GM19324 (cell line): Measurements from ENCODE around the gene TMEM248.
"Not testable (repeated sequence)": the region's sequence is repeated elsewhere in the genome, so short reads cannot be mapped to it uniquely, and the experiment has no call there.

Source experiments
- ATAC-seq: cut with Tn5 transposase; IDR thresholded peaks from one replicate; pipeline ENCODE4 v1.9.1; 2021; ENCODE audit warnings: mild to moderate bottlenecking, moderate library complexity; ENCODE audit not compliant: unreplicated experiment, low FRiP score

The TMEM248 gene

GRCh38 chr7:66946545-66946944, 25.5 kb downstream of the TMEM248 start:
- no peak for ATAC-seq

- ATAC-seq, result no peak
These were observed 27.6 kb downstream of the TMEM248 start for GRCh38 chr7:66948480-66949109.

- no peak for ATAC-seq
These were observed 29.3 kb downstream of the TMEM248 start for GRCh38 chr7:66950311-66950710.

GRCh38 chr7:66950763-66951162, 29.7 kb downstream of the TMEM248 start:
- no peak for ATAC-seq

- no peak for ATAC-seq
These were observed 31.5 kb downstream of the TMEM248 start for GRCh38 chr7:66952343-66953043.

GRCh38 chr7:66953044-66953427, 32.0 kb downstream of the TMEM248 start:
- no peak for ATAC-seq

- ATAC-seq, result no peak
These were observed 36.7 kb downstream of the TMEM248 start for GRCh38 chr7:66957595-66958290.

GRCh38 chr7:66958538-66959350, 37.7 kb downstream of the TMEM248 start:
- ATAC-seq, result no peak

- no peak for ATAC-seq
These were observed 39.2 kb downstream of the TMEM248 start for GRCh38 chr7:66960192-66960591.

GRCh38 chr7:66961096-66961495, 40.1 kb downstream of the TMEM248 start:
- no peak for ATAC-seq

GRCh38 chr7:66964411-66964810, 43.4 kb downstream of the TMEM248 start:
- ATAC-seq, result no peak

- ATAC-seq, result no peak
These were observed 46.0 kb downstream of the TMEM248 start for GRCh38 chr7:66967029-66967428.

GRCh38 chr7:66969001-66969400, 48.0 kb downstream of the TMEM248 start:
- not testable (repeated sequence) for ATAC-seq

- ATAC-seq, result no peak
These were observed 49.3 kb downstream of the TMEM248 start for GRCh38 chr7:66970310-66970709.

- no peak for ATAC-seq
These were observed 54.1 kb downstream of the TMEM248 start for GRCh38 chr7:66974986-66975590.

GRCh38 chr7:66978312-66978711, 57.3 kb downstream of the TMEM248 start:
- not testable (repeated sequence) for ATAC-seq

- ATAC-seq, result not testable (repeated sequence)
These were observed 58.0 kb downstream of the TMEM248 start for GRCh38 chr7:66979013-66979412.

- ATAC-seq, result not testable (repeated sequence)
These were observed 59.3 kb downstream of the TMEM248 start for GRCh38 chr7:66980336-66980735.

GRCh38 chr7:66989552-66989951, 68.5 kb downstream of the TMEM248 start:
- not testable (repeated sequence) for ATAC-seq

- not testable (repeated sequence) for ATAC-seq
These were observed 73.0 kb downstream of the TMEM248 start for GRCh38 chr7:66994051-66994450.
